PC-3 (cell line): ENCODE measurements around the gene KIAA0586. TPM values are rescaled to one million over a fixed set of nuclear protein-coding genes. Genes with fewer than 3 reads are reported as not detected.
"Not testable (repeated sequence)": the region's sequence is repeated elsewhere in the genome, so short reads cannot be mapped to it uniquely, and the experiment has no call there.

Experiments
- ATAC-seq: fragments of 200-7000 bp; cut with Tn5 transposase; 2 replicates; pipeline ENCODE4 v1.9.1; 2020; ENCODE audit warnings: mild to moderate bottlenecking, moderate library complexity
- BruUV-seq: library from RNA; stranded (reverse); fragments of 400-500 nt; replicated peaks from 2 replicates; lab custom pipeline; 2021; lab: Mats Ljungman, UMichigan
- CTCF ChIA-PET: fragments of 300-600 bp; sonication (Branson Sonifier 250); formaldehyde crosslinking; loops from one replicate; lab custom pipeline; 2022; ENCODE audit warnings: antibody characterized with exemption; lab: Charles Lee
- POLR2A ChIA-PET: fragments of 300-600 bp; sonication (Branson Sonifier 250); formaldehyde crosslinking; loops from one replicate; lab custom pipeline; 2022; ENCODE audit warnings: antibody characterized with exemption; ENCODE audit not compliant: unreplicated experiment; lab: Charles Lee
- DNase-seq: peaks from one replicate; pipeline ENCODE4 v3.0.0-alpha.2; 2015
- H2AFZ ChIP-seq: fragments of 300-600 bp; sonication (generic); 2 replicates; pipeline ENCODE4 v1.6.0; 2016; ENCODE audit warnings: antibody characterized with exemption, low read length
- H3F3A ChIP-seq: fragments of 300-600 bp; sonication (generic); one replicate; pipeline ENCODE4 v1.6.0; 2017; ENCODE audit warnings: antibody characterized with exemption, low read length, control low read depth, mild to moderate bottlenecking; ENCODE audit not compliant: unreplicated experiment
- H3K27ac ChIP-seq: fragments of 300-600 bp; sonication (generic); 2 replicates; pipeline ENCODE4 v1.5.1; 2016; ENCODE audit warnings: mild to moderate bottlenecking, low read length
- H3K27me3 ChIP-seq: fragments of 300-600 bp; sonication (generic); 2 replicates; pipeline ENCODE4 v1.6.1; 2016; ENCODE audit warnings: low read length, mixed read lengths
- H3K36me3 ChIP-seq: fragments of 300-600 bp; sonication (generic); 2 replicates; pipeline ENCODE4 v1.6.1; 2016; ENCODE audit warnings: low read depth, mixed run types, low read length, mixed read lengths
- H3K4me1 ChIP-seq: fragments of 300-600 bp; sonication (generic); 2 replicates; pipeline ENCODE4 v1.5.1; 2016; ENCODE audit warnings: low read length; ENCODE audit not compliant: insufficient read depth
- H3K4me2 ChIP-seq: fragments of 300-600 bp; sonication (generic); 2 replicates; pipeline ENCODE4 v1.6.0; 2016; ENCODE audit warnings: low read length
- H3K4me3 ChIP-seq: fragments of 300-600 bp; sonication (generic); 2 replicates; pipeline ENCODE4 v1.5.1; 2016; ENCODE audit warnings: mild to moderate bottlenecking, low read length, mixed read lengths
- H3K79me2 ChIP-seq: fragments of 300-600 bp; sonication (generic); 2 replicates; pipeline ENCODE4 v1.6.1; 2017; ENCODE audit warnings: low read length, mixed read lengths
- H3K9ac ChIP-seq: fragments of 300-600 bp; sonication (generic); 2 replicates; pipeline ENCODE4 v1.6.0; 2016; ENCODE audit warnings: mild to moderate bottlenecking, low read length
- H3K9me2 ChIP-seq: fragments of 300-600 bp; sonication (generic); replicated peaks from 2 replicates; pipeline ENCODE4 v1.6.1; 2016; ENCODE audit warnings: mixed run types, low read length, mixed read lengths
- H3K9me3 ChIP-seq: fragments of 300-600 bp; sonication (generic); 2 replicates; pipeline ENCODE4 v1.6.1; 2016; ENCODE audit warnings: low read length, mixed read lengths
- H4K20me1 ChIP-seq: fragments of 300-600 bp; sonication (generic); 2 replicates; pipeline ENCODE4 v1.6.1; 2016; ENCODE audit warnings: low read length, mixed read lengths
- EZH2 ChIP-seq: fragments of 300-600 bp; sonication (generic); IDR thresholded peaks from one replicate; pipeline ENCODE4 v1.6.1; 2017; ENCODE audit warnings: antibody characterized with exemption, mild to moderate bottlenecking, low read length; ENCODE audit not compliant: unreplicated experiment
- EZH2phosphoT487 ChIP-seq: fragments of 300-600 bp; sonication (generic); IDR thresholded peaks from 2 replicates; pipeline ENCODE4 v1.6.1; 2018; ENCODE audit warnings: mild to moderate bottlenecking, antibody characterized with exemption, low read length, borderline replicate concordance
- intact Hi-C: fragments of 100-400 bp; cut with micrococcal nuclease; formaldehyde crosslinking; loops from 2 replicates; pipeline ENCODE4 v1.9.0; 2023
- total RNA-seq: library from RNA; depleted of rRNA; stranded (reverse); fragments of >200 nt; gene quantifications from 2 replicates; pipeline ENCODE4 v1.2.3, GENCODE V29; 2014
- TF ChIP-seq, protein P1 (sequence below): fragments of 300-600 bp; sonication (generic); conservative IDR thresholded peaks from 2 replicates; pipeline ENCODE4 v1.5.1; 2017; ENCODE audit warnings: antibody characterized with exemption, low read depth, mild to moderate bottlenecking, low read length

KIAA0586 gene
- total RNA-seq, 1 experiment from 2014 or later = 50.3 TPM

GRCh38 chr14:58572863-58573262, 145.3 kb downstream of the KIAA0586 start:
- BruUV-seq = no TSS peak
- intact Hi-C loops = no loop called here
- H3K27ac ChIP-seq = no peak overlapping the region
- H3K27me3 ChIP-seq = peaks cover 28% of the 10 kb centered on the region; the same call in 1 of the 2 replicates
- ATAC-seq (no peak), DNase-seq (no peak)
- ChIA-PET POLR2A (no interaction called here), CTCF (interaction anchor here (1.6 kb wide), 1 partner anchor 72 kb away, joined by 4 read pairs; no protein-coding TSS in a partner anchor)
- H3F3A ChIP-seq = no peaks in the 10 kb centered on the region
- no peak overlapping the region for H3K9ac ChIP-seq
- H3K4me3 ChIP-seq = no peak overlapping the region
- H2AFZ ChIP-seq = no peak overlapping the region
- H3K9me2 ChIP-seq = no peaks in the 10 kb centered on the region
- H3K79me2 ChIP-seq = no peaks in the 10 kb centered on the region
- H3K4me1 ChIP-seq = peaks cover 4% of the 10 kb centered on the region; the same call in 1 of the 2 replicates
- TF ChIP-seq, protein P1, sequence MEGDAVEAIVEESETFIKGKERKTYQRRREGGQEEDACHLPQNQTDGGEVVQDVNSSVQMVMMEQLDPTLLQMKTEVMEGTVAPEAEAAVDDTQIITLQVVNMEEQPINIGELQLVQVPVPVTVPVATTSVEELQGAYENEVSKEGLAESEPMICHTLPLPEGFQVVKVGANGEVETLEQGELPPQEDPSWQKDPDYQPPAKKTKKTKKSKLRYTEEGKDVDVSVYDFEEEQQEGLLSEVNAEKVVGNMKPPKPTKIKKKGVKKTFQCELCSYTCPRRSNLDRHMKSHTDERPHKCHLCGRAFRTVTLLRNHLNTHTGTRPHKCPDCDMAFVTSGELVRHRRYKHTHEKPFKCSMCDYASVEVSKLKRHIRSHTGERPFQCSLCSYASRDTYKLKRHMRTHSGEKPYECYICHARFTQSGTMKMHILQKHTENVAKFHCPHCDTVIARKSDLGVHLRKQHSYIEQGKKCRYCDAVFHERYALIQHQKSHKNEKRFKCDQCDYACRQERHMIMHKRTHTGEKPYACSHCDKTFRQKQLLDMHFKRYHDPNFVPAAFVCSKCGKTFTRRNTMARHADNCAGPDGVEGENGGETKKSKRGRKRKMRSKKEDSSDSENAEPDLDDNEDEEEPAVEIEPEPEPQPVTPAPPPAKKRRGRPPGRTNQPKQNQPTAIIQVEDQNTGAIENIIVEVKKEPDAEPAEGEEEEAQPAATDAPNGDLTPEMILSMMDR = no peak
- no peak for TF ChIP-seq EZH2phosphoT487
- no peak for TF ChIP-seq EZH2
- H3K4me2 ChIP-seq = no peak overlapping the region
- no peaks in the 10 kb centered on the region for H4K20me1 ChIP-seq
- H3K36me3 ChIP-seq = no peaks in the 10 kb centered on the region
- no peaks in the 10 kb centered on the region for H3K9me3 ChIP-seq

DNA sequence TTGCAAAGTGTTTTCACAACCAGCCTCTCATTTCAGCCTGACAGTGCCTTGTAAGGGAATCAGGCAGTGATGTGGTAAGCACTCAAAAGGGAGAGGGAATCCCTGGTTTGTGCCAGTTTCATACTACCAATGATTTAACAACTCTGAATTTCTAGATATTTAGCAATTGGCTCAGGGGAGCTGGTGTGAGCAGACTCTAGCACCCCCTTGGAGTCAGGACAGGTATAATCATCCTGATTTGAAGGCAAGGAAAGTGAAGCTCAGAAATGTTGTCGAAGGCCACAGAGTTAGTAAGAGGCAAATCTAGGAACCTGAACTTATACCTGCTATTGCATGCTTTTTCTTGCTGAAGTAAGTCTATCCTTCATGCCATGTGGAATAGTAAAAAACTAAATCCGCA, 147.1 kb downstream of the KIAA0586 start:
- ATAC-seq (peak; percentile 53), DNase-seq (peak; percentile 40)
- Histone ChIP-seq H3F3A (no peaks in the 10 kb centered on the region), H3K4me1 (peaks cover 4% of the 10 kb centered on the region; the same call in 1 of the 2 replicates), H3K9me2 (no peaks in the 10 kb centered on the region), H3K4me3 (no peak overlapping the region), H2AFZ (no peak overlapping the region), H3K27ac (no peak overlapping the region), H3K27me3 (peaks cover 31% of the 10 kb centered on the region), H3K4me2 (no peak overlapping the region), H3K79me2 (no peaks in the 10 kb centered on the region), H3K9ac (no peak overlapping the region), H3K9me3 (no peaks in the 10 kb centered on the region), H4K20me1 (no peaks in the 10 kb centered on the region), H3K36me3 (no peaks in the 10 kb centered on the region)
- intact Hi-C loops = loop anchor here (1.0 kb wide), 1 partner anchor 73 kb away; no protein-coding TSS in a partner anchor
- no TSS peak for BruUV-seq
- ChIA-PET CTCF (interaction anchor here (0.5 to 1.1 kb wide), 5 partner anchors 53 to 268 kb away, joined by 3 to 37 read pairs (median 4); no protein-coding TSS in a partner anchor), POLR2A (interaction anchor here (0.5 kb wide), 1 partner anchor 742 kb away, joined by 3 read pairs; no protein-coding TSS in a partner anchor)
- TF ChIP-seq EZH2 = no peak
- TF ChIP-seq, protein P1 = peak; percentile 72
- no peak for TF ChIP-seq EZH2phosphoT487

DNA sequence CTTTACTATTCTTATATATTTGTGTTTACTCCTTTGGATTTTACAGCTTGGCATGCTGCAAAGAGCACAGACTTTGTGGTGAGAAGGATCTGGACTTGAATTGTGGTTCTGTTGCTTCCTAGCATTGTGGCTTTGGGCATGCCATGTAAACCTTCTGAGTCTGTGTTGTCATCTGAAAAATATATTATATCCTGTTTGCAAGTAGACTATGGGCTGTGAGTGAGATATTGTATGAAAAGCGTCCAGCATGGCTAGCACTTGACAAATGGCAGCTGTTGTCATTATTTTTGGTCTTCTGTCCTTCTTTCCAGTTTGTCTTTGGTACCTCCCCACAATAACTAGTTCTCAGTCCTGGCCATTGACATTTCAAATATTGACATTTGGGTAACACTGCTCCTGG, 148.4 kb downstream of the KIAA0586 start:
- ChIA-PET CTCF (no interaction called here), POLR2A (no interaction called here)
- no peak for ATAC-seq

DNA sequence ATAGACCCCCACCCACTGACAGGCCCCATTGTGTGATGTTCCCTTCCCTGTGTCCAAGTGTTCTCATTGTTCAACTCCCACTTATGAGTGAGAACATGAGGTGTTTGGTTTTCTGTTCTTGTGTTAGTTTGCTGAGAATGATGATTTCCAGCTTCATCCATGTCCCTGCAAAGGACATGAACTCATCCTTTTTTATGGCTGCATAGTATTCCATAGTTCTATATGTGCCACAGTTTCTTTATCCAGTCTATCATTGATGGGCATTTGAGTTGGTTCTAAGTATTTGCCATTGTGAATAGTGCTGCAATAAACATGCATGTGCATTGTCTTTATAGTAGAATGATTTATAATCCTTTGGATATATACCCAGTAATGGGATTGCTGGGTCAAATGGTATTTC, 152.5 kb downstream of the KIAA0586 start:
- H3K4me1 ChIP-seq, DNase-seq, H3F3A ChIP-seq, H4K20me1 ChIP-seq, H3K27ac ChIP-seq, POLR2A ChIA-PET, H3K4me2 ChIP-seq, H3K4me3 ChIP-seq, H3K9ac ChIP-seq, intact Hi-C loops, CTCF ChIA-PET, H3K36me3 ChIP-seq, H3K9me2 ChIP-seq, BruUV-seq, H3K79me2 ChIP-seq, H2AFZ ChIP-seq, H3K9me3 ChIP-seq, ATAC-seq: not testable (repeated sequence)
- peaks cover 45% of the 10 kb centered on the region for H3K27me3 ChIP-seq

More for the DNA sequence above, 148.4 kb downstream of the KIAA0586 start:
- Histone ChIP-seq H3K4me2 (no peak overlapping the region), H3K27ac (no peak overlapping the region), H3K9me3 (no peaks in the 10 kb centered on the region), H3F3A (no peaks in the 10 kb centered on the region), H3K4me1 (peaks cover 4% of the 10 kb centered on the region; the same call in 1 of the 2 replicates), H4K20me1 (no peaks in the 10 kb centered on the region), H3K79me2 (no peaks in the 10 kb centered on the region), H3K36me3 (no peaks in the 10 kb centered on the region), H2AFZ (no peak overlapping the region), H3K9me2 (no peaks in the 10 kb centered on the region), H3K4me3 (no peak overlapping the region), H3K9ac (no peak overlapping the region), H3K27me3 (peaks cover 31% of the 10 kb centered on the region)
- intact Hi-C loops = no loop called here
- DNase-seq = no peak
- BruUV-seq = no TSS peak
- TF ChIP-seq EZH2 = no peak
- TF ChIP-seq EZH2phosphoT487 = no peak
- TF ChIP-seq, protein P1 = no peak
